ENCODE measurements around the gene TOP2B. TPM values are rescaled to one million over a fixed set of nuclear protein-coding genes. Genes with fewer than 3 reads are reported as not detected.

TOP2B gene
- total and polyA plus RNA-seq, 9 of the 15 experiments (the other 6 are each of a cell fraction or from before 2014, with no cell fraction given) = 45.3 to 186 (median 134) TPM

GRCh38 chr3:25586553-25586952 lies 78.2 kb downstream of the TOP2B start:
- Histone ChIP-seq H2AFZ (ENCODE audit: low read depth, low read length) (no peak overlapping the region), H3K9me3 (replicated peaks; ENCODE audit: control insufficient read depth, insufficient read depth, low read depth, low read length) (no peaks in the 10 kb centered on the region), H3K4me2 (ENCODE audit: insufficient read depth, low read length) (no peak overlapping the region), H3K9me1 (ENCODE audit: control insufficient read depth, insufficient read depth, low read length) (no peaks in the 10 kb centered on the region), H4K20me1 (replicated peaks; ENCODE audit: control insufficient read depth, insufficient read depth, low read length) (0 out of 2 replicates have a peak, but pooled peaks cover 2% of the 10 kb centered on the region), H3K9ac (ENCODE audit: insufficient read depth in 1 of 2, low read depth in 2 of 2, low read length in 2 of 2) (peak overlapping the region in 1 of 2 experiments; percentile 46; a peak in 1 of 4 replicates), H3K36me3 (ENCODE audit: control insufficient read depth, insufficient read depth, low read length) (no peaks in the 10 kb centered on the region), H3K27me3 (ENCODE audit: control insufficient read depth in 2 of 2, insufficient read depth in 2 of 2, low read length in 2 of 2) (peaks cover 19 to 41% of the 10 kb centered on the region in 2 experiments), H3K4me1 (replicated peaks in 1 of 2; ENCODE audit: control insufficient read depth in 2 of 2, insufficient read depth in 2 of 2, low read length in 2 of 2) (peaks cover 0 to 16% of the 10 kb centered on the region in 2 experiments; a peak in 3 of 5 replicates), H3K4me3 (no peak overlapping the region), H3K27ac (ENCODE audit: extremely low read depth, low read depth, low read length) (no peak overlapping the region), H3K79me2 (ENCODE audit: control insufficient read depth, insufficient read depth, low read length) (no peaks in the 10 kb centered on the region)
- 4% methylated on average over 9 of the region's 11 CpGs for WGBS (ENCODE audit: insufficient coverage, low coverage, missing lambda C conversion rate)
- TF ChIP-seq TEAD4 (IDR thresholded peaks at IDR 0.05; ENCODE audit: low read length) (no peak), TEAD4 (CRISPR knock-in tag; IDR thresholded peaks at IDR 0.05; ENCODE audit: borderline replicate concordance) (no peak), ZNF766 (CRISPR knock-in tag; conservative IDR thresholded peaks at IDR 0.05) (no peak), NFIX (CRISPR knock-in tag; IDR thresholded peaks at IDR 0.05; ENCODE audit: low read depth) (no peak), ZNF175 (CRISPR knock-in tag; IDR thresholded peaks at IDR 0.05; ENCODE audit: low read depth) (no peak), ZNF239 (CRISPR knock-in tag; IDR thresholded peaks at IDR 0.05) (no peak), NCOA2 (IDR thresholded peaks at IDR 0.05; ENCODE audit: partially characterized antibody in 2 of 2) (no peak)
- TF ChIP-seq, protein P1, sequence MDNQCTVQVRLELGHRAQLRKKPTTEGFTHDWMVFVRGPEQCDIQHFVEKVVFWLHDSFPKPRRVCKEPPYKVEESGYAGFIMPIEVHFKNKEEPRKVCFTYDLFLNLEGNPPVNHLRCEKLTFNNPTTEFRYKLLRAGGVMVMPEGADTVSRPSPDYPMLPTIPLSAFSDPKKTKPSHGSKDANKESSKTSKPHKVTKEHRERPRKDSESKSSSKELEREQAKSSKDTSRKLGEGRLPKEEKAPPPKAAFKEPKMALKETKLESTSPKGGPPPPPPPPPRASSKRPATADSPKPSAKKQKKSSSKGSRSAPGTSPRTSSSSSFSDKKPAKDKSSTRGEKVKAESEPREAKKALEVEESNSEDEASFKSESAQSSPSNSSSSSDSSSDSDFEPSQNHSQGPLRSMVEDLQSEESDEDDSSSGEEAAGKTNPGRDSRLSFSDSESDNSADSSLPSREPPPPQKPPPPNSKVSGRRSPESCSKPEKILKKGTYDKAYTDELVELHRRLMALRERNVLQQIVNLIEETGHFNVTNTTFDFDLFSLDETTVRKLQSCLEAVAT (IDR thresholded peaks at IDR 0.05) = no peak
- TF ChIP-seq, protein P2, sequence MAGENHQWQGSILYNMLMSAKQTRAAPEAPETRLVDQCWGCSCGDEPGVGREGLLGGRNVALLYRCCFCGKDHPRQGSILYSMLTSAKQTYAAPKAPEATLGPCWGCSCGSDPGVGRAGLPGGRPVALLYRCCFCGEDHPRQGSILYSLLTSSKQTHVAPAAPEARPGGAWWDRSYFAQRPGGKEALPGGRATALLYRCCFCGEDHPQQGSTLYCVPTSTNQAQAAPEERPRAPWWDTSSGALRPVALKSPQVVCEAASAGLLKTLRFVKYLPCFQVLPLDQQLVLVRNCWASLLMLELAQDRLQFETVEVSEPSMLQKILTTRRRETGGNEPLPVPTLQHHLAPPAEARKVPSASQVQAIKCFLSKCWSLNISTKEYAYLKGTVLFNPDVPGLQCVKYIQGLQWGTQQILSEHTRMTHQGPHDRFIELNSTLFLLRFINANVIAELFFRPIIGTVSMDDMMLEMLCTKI (IDR thresholded peaks at IDR 0.05; ENCODE audit: partially characterized antibody) = no peak
- in situ Hi-C loops (cut with MboI) = no loop called here
- ChIA-PET CTCF (ENCODE audit: low intra/inter-chr PET ratio) (no interaction called here), POLR2A (no interaction called here)
- DNase-seq (ENCODE audit: extremely low read depth in 1 of 4, low spot score in 3 of 4) (no peak), FAIRE-seq (no peak), ATAC-seq (no peak)
- intact Hi-C loops (cut with micrococcal nuclease) = no loop called here
- no TSS peak for BruUV-seq (replicated peaks)
